Measurements from ENCODE around the gene SRGAP3.

SRGAP3 gene

DNA sequence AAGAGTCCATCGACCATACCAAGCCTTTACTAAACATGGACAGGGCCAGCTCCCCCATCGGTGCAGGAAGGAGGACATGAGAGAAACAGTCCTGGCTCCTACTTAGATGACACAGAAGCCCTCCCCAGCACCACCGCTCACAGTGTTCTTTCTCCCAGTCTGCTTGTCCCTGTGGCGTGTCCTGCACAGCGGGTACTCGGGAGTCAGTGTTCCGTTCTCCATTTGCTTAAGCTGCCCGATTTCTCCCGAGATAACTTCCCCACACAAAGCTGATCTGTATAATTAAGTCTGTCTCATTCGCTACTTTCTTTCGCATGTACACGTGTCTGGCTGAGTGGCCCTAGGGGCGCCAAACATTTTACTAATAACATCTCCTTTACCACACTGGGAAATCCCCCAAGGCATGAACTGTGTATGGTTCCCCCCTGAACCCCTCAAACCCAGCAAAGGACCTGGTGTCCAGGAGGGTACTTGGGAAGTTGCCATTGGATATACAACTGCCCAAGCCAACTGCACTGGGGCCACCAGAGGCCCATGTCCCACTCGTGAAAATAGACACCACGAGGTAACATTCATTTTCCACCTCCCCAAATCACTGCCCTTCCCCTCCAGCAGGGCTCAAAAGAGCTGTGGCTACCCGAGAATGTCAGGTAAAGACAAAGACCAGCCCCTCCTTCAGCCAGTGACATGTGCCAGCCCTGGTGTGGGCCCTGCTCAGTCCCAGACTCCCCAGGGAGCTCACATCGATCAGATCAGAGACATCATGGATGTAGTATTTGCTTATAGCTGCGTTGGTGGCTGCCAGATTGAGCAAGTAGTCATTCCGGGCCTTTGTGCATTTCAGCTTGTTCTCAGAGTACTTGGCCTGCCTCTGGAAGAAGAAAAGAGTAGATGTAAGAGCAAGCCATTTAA is 189.7 kb downstream of the SRGAP3 start:
- DNase-seq (ENCODE audit: low read depth, low spot score) = no peak

DNA sequence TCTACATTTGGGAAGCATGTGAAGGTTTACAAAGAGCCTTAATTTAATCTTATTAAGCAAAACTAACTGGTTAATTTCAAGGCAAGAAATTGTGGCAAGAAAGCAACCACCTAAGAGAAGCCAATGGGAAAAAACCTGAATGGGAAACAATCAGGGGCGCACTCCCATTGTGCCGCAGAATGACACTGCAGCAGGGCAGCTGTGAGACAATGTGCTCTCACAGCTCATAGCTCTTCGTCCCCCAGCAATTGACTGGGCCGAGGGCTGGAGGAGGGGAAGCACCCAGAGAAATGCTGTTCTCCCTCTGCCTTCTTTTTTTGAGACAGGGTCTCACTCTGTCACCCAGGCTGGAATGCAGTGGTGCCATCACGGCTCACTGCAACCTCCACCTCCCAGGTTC is 192.9 kb downstream of the SRGAP3 start:
- no peak for DNase-seq (ENCODE audit: low read depth, low spot score)

DNA sequence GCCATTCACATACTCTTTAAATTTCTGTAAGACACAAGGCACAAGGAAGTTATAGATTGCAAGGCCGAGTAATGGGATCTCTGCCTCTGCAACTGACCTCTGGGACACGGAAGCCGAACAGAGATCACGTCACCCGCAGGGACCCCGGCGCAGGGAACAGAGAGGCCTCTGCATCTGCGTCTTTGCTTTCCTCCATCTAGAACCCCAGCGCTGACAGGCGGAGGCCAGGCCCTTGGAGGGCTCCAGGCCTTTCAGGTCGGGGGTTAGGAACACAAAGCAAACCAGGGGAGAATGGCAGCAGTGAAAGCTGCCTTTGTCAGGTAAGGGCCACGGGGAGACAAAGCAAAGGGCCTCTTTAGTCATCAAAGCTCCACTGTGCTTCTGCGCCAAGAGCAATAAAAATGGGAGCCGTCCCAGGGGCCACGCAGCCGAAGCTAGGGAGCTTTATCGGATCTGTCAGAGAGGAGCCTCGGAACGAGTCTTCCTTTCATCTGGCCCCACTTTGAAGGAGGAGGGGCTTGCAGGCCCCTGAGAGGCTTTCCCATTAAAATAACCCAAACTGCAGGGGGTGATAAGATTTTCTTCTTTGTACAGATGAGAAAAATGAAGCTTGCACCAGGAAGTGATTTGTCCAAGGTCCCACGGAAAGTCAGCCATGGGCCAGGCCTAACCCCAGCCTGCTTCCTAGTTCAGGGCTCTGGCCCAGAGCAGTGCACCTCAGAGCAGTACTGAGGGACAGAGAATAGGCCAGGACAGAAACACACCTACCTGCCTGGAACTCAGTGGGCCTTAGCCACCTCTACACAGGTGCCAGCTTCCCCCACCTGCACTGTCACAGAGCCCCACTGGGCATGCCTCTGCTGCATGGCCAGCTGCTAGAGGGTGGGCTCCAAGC is 201.7 kb downstream of the SRGAP3 start:
- DNase-seq (ENCODE audit: low read depth, low spot score) = no peak

DNA sequence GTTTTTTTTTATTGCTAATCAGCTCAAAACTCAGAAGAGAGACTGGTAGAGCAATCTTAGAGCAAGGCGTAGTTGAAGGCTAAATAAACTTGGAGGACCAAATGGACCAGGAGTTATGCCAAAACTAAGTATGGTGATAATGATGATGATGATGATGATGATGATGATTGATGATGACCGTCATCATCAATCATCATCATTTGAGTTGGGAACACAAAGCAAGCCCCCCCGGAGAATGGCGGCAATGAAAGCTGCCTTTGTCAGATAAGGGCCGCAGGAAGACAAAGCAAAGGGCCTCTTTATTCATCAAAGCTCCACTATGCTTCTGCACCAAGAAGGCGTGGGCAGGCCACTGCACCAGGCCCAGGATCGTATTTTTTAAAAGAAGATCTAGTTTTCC is 204.1 kb downstream of the SRGAP3 start:
- no peak for DNase-seq (ENCODE audit: low read depth, low spot score)

DNA sequence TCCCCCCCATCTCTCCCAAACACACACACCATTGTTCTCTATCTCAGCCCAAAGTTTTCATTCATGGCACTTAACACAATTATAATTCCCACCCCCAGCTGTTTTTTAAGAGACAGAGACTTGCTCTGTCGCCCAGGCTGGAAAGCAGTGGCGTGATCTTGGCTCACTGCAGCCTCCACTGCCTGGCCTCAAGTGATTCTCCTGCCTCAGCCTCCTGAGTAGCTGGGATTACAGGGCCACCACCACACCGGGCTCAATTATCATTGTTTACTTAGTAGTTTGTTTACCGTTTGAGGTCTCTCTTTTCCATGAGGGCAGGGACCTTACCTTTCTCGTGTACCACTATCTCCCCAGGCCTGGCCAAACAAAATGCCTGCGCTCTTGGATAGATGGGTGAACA is 206.4 kb downstream of the SRGAP3 start:
- DNase-seq (ENCODE audit: low read depth, low spot score) = no peak

DNA sequence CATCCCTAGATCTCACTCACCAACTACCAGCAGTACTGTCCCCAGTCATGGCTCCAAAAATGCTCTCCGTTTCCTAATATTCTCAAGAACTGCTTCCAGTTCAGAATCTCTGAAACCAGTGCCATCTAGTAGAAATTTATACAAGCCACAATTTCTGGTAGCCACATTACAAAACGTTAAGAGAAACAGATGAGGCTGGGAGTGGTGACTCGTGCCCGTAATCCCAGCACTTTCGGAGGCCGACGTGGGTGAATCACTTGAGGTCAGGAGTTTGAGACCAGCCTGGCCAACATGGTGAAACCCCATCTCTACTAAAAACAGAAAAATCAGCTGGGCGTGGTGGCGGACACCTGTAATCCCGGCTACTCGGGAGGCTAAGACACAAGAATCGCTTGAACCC is 207.8 kb downstream of the SRGAP3 start:
- DNase-seq (ENCODE audit: low read depth, low spot score) = no peak

DNA sequence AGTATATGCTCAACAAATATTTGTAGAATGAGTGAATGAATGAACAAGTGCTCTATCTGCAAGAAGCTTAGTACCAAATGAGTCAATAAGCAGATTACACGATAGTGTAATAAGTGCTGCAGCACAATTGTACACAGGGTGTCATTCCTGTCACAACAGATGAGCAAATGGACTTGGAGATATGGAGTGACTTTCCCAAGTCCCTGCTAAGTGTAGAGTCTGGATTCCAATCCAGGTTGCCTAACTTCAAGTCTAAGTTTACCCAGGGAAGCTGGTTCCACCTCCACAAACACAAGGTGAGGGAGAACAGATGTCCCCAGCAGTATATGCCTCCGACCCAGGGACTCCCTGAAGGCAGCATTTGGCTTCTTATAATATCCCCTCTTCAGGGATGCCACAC is 208.4 kb downstream of the SRGAP3 start:
- no peak for DNase-seq (ENCODE audit: low read depth, low spot score)

DNA sequence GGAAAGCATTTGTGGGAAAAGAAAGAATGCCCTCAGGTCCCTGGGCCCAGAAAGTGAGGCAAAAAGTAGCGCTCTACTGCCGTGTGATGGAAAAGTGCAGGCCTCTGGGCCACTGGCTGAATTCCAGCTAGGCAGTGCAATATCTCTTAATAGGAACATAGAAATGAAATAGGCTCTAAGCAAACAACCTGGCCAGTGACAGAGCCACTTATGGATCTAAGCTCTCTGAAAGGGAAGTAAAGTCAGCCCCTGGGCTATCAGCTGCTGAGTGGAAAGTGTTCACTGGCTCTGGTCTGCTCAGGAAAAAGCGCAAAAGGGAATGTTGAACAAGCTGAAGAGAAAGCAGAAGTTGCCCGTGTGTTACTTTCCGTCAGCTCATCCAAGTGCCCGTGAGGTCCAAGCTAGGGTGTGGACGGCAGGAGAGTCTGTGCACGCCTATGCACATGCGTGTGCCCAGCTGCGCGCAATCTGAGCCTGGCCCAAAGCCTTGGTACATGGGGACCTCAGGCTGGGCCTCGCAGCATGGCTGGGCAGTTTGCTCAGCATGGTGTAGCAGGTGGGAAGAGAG is 212.2 kb downstream of the SRGAP3 start:
- DNase-seq (ENCODE audit: low read depth, low spot score) = no peak

DNA sequence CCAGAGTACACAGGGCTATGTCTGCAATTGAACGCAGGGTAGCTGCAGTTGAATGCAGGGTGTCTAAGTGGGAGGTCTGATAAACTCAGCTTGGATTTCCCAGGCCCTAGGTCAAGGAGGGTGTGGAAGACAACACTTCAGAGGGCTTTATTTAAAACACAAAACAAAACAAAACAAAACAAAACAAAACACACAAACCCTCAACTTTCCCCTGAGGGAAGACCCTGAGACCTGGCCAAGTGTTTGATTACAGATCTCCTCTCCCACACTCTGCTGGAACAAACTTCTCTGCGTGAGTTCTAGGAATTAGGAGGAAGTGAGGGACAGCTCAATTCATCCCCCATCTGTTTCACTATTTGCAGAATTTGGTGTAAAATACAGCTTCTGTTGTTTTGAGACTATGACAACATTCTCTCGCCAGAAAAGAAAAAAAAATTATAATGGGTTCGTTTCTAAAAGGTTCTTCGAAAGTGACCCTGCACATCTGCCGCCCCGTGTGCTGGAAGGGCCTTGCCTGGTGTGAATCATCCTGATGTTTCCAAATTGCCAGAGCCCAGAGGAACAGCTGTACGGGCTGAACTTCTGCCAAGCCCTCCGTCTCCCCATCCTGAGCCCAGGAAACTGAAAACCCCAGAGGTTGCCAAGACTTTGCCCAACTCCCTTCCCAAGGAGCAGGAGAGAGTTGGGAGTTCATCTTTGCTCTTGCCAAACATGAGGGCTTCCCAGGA is 212.9 kb downstream of the SRGAP3 start:
- DNase-seq (ENCODE audit: low read depth, low spot score) = peak; percentile 55

DNA sequence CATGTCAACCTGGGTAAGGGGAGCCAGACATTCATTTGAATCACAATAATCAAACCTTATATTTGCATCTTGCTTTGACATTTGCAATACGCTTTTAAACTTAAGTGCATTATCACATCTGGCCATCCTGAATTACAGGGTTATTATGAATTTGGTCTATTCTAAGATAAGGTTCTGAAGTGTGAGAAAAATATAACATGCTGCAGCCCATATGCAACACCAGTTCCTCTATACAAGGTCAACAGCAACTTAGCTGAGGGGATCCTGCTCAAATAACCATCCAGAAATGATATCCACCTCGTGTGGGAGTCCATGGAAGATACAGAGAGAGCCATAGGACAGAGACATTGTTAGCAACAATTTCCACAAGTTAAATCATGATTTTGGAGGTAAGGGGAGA is 213.5 kb downstream of the SRGAP3 start:
- DNase-seq (ENCODE audit: low read depth, low spot score) = no peak

DNA sequence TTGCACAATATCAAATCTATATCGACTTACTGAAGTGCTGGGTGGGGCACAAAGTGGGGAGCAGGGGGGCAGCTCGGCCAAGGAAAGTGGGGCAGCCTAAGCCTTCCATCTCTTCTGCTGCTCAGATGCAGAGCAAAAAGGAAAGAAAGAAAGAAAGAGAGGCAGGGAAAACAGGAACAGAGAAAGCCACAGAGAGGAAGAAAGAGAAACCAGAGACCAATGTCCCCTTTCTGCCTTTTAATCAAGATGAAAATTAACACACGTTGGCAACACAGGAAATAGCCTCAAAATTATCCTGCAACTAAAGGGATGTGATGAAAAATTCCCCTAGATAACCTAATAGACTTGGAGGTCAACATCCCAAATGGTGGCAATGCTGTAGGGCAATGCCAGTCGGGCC is 214.0 kb downstream of the SRGAP3 start:
- no peak for DNase-seq (ENCODE audit: low read depth, low spot score)

DNA sequence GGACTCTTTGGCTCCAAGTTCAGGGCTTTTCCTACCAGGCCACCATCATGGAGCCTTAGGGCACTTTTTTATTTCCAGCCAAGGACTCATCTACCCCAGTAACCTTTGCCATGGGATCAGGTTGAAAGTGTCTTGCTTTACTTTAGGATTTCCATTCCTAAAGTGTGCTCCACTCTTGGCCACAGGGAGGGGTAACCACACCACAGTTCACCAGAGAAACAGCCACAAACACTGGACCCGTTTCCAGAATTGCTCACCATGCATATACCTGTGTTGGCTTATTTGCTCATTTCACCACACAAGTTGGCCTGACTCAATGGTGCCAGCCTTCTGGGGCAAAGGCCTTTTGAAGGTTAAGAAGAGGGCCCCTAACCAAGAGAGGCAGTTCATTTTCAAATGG is 215.6 kb downstream of the SRGAP3 start:
- DNase-seq (ENCODE audit: low read depth, low spot score) = no peak

DNA sequence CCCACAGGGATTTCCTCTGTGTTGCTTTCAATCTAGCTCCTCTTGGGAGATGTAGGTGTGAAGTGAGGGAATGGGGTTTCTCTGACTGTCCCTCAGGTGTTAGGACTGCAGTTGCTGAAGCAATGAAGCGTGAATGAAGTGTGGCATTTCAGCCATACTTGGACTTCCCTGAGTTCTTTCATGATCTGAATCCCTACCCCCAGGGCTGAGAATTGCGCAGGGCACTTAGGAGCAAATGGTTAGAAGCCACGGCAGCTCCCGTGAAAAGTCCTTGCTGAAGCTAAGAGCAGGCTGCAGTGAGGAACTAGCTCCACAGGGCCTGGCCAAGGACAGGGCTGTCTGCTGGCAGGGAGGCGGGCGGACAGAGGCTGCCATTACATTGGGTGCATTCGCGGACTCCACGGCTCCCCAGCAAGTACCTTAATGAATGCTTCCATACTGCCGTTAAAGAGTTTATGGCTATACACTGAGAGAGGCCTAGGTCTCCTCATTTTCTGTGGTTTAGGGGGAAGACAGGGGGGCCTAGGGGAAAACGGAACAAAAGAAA is 217.1 kb downstream of the SRGAP3 start:
- peak; percentile 19 for DNase-seq (ENCODE audit: low read depth, low spot score)

DNA sequence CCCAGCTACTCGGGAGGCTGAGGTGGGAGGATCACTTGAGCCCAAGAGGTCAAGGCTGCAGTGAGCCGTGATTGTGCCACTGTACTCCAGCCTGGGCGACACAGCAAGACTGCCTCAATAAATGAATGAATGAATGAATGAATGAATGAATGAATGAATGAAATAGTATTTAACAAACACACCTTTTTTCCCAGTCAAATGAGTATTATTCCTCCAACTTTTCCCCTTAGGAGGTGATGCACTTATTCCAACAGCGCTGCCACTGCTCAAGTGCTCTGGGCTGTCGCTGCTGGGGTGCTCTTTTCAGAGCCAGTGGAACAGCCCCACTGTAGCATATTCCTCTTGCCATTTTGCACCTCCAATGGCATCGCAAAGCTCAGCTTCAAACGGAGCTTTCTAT is 219.4 kb downstream of the SRGAP3 start:
- DNase-seq (ENCODE audit: low read depth, low spot score) = no peak

DNA sequence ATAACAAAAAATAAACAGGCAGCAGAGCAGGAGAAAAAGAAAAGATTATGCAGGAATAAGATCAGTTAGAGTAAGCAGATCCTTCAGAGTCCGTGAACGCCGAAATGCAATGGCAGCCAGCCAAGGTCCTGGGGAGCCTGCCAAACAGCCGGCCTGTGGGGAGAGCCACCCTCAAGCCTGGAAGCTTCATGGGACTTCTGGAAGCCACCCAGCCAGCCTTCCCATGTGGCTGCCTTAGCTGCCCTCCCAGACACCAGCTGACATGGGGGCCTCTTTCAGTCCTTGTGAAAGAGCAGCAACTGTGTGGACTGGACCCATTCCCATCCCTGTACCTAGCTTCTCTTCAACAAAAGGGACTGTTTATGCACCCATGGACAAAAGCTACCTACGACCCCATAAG is 221.3 kb downstream of the SRGAP3 start:
- no peak for DNase-seq (ENCODE audit: low read depth, low spot score)

DNA sequence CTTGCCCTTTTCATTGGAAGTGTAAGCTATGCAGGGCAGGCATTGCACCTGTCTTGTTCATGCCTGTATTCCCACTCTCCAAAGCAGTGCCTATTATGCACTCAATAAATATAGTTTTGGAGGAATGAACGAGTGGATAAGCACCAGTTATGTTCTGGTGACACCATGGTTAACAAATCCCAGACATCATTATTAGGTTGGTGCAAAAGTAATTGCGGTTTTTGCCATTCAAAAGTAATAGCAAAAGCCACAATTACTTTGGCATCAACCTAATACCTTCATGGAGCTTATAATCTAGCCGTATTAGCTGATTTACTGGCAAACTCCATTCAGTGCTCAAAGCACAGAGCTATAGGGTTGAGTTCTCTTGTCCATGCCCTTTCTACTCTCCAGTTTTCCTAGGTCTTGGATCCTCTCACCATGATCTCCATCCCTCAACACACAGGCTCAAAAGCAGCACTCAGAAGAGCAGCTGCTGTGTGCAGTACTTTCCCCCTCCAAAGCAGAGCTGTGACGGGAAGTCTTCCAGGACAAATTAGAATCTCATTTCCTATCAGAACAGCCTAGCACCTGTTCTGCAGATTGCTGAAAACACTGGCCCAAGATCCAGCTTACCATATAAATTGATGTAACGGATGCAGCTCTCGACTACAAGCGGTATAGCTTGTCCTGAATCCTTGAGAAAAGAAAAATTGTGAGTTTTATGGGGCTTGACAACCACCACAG is 223.0 kb downstream of the SRGAP3 start:
- DNase-seq (ENCODE audit: low read depth, low spot score) = no peak

DNA sequence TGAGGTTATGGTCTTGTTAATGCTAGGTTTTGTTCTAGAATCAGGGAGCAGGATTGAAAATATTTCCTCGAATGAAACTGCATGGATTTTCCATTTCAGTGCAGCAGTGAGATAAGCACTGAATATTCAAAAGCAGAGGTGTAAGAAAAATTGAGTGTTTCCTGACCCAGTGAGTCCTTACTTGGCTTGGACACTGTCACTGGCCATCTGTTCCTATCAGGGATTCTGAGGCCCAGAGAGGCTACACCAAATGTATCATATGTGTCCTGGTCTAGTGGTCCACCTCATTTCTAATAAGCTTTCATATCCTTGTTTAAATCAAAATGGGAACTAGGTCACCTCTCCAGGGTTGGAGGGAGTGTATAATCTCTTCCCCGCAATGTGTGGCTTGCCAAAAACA is 225.1 kb downstream of the SRGAP3 start:
- no peak for DNase-seq (ENCODE audit: low read depth, low spot score)

DNA sequence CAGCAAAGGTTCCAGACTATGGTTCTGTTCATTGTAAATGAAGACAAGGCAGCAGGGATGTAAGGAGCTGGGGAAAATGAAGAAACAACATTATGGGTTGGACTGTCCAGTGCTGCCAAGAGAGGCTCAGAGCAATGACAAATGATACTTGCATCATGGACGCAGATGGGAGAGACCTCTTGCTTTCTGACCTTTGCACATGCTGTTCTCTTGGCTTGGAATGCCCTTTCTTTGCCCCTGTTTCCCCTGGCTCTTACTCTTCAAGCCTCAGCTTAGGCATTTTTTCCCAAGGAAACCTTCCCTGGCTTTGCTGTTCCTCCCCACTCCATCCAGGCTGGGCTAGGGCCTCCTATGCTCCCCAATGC is 226.2 kb downstream of the SRGAP3 start:
- no peak for DNase-seq (ENCODE audit: low read depth, low spot score)

DNA sequence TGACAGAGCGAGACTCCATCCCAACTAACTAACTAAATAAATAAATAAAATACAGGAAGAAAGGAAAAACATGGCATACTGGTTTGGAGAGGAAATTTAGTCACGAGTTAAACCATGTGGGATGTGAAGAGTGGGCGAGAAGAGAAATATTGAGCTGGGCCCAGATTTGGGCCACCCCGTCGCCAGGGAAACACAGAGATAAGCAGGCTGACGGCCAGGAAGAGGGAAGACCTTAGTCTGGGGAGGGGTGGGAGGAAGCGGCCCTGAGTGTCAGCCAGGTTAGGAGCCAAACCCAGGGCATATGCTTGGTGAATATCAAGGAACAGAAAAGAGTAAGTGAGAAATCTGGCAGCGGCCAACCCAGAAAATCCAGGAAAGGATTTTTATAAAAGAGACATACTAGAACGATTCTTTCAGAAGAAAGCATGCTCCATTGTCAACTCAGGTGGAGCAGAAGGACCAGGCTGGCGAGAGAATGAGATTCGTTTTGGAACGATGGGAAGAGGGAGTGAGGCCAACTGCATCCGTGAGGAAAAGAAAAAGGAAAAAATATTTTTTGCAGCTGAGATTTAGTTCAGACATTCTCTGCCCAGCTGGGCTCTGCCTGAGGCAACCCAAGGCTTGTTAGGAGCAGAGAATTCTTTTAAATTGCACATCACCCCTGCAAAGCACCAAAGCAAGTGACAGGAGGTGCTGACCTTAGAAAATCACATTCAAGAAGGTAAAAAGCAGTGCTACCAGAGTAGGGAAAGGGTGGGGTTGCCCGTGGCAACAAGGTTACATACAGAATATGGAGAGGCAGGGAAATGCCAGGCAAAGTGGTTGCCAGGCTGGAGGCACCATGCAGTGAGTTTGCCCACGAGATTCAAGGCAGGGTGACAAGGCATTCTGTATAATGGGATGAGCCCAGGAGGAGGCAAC is 226.9 kb downstream of the SRGAP3 start:
- DNase-seq (ENCODE audit: low read depth, low spot score) = peak; percentile 39
